D721Med (cell line): ENCODE measurements around the gene OBSCN.

Experiments used
- DNase-seq: peaks from one replicate; pipeline ENCODE4 v3.0.0; 2011; ENCODE audit warnings: low spot score; ENCODE audit not compliant: insufficient read length
- FAIRE-seq: peaks from 2 replicates; lab custom pipeline; 2011; peaks lifted over from hg19 to GRCh38; lab: Jason Lieb, UNC
- TF ChIP-seq, protein P1 (sequence below): IDR thresholded peaks from 2 replicates; pipeline ENCODE4 v1.5.1; 2012; ENCODE audit warnings: mild to moderate bottlenecking, control low read depth; ENCODE audit not compliant: insufficient read depth; ENCODE audit errors: missing control alignments

The OBSCN gene

DNA sequence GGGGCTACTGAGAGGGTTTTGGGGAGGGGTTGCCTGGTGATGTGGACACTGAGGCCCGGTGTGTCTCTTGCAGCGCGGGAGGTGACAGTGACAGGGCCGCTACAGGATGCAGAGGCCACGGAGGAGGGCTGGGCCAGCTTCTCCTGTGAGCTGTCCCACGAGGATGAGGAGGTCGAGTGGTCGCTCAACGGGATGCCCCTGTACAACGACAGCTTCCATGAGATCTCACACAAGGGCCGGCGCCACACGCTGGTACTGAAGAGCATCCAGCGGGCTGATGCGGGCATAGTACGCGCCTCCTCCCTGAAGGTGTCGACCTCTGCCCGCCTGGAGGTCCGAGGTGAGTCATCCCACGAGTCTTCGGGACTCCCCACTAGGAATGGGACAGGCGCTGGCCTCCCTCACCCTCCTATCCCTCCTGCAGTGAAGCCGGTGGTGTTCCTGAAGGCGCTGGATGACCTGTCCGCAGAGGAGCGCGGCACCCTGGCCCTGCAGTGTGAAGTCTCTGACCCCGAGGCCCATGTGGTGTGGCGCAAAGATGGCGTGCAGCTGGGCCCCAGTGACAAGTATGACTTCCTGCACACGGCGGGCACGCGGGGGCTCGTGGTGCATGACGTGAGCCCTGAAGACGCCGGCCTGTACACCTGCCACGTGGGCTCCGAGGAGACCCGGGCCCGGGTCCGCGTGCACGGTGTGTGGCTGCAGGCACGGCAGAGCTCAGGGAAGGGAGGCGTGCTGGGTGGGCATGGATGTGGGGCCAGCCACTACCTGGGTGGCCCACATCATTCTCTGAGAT, 72.5 kb downstream of the OBSCN start:
- no peak for DNase-seq
- TF ChIP-seq, protein P1, sequence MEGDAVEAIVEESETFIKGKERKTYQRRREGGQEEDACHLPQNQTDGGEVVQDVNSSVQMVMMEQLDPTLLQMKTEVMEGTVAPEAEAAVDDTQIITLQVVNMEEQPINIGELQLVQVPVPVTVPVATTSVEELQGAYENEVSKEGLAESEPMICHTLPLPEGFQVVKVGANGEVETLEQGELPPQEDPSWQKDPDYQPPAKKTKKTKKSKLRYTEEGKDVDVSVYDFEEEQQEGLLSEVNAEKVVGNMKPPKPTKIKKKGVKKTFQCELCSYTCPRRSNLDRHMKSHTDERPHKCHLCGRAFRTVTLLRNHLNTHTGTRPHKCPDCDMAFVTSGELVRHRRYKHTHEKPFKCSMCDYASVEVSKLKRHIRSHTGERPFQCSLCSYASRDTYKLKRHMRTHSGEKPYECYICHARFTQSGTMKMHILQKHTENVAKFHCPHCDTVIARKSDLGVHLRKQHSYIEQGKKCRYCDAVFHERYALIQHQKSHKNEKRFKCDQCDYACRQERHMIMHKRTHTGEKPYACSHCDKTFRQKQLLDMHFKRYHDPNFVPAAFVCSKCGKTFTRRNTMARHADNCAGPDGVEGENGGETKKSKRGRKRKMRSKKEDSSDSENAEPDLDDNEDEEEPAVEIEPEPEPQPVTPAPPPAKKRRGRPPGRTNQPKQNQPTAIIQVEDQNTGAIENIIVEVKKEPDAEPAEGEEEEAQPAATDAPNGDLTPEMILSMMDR, result no peak
- no peak for FAIRE-seq

DNA sequence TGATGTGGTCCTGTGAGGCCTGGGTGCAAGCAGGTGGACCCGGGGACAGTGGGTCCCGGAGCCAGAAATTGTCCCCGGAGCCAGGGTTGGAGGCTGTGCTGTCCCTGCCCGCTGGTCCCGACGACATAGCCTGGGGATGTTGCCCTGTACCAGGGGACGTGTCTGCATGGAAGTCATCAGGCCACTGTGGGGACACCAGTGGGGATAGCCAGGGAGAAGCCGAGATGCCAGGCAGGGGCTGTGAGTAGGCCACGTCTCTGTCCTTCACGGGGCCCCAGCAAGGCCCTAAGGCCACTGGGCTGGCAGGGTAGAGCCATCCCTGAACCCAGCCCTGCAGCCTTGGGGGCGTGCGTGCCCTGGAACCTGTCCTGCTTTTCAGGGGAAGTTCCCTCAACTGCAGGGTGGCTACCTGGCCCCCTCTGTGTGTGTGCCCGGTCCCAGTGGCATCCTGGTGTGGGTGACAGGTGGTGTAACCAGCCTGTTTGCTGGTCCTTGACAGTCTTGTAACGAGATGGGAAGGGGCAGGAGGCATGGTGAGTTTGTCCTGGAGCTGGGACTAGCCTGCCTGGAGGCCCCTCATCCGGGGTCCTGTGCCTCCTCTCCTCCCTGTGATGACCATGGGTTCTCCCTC, 73.2 kb downstream of the OBSCN start:
- TF ChIP-seq, protein P1, result no peak
- DNase-seq (no peak), FAIRE-seq (no peak)

DNA sequence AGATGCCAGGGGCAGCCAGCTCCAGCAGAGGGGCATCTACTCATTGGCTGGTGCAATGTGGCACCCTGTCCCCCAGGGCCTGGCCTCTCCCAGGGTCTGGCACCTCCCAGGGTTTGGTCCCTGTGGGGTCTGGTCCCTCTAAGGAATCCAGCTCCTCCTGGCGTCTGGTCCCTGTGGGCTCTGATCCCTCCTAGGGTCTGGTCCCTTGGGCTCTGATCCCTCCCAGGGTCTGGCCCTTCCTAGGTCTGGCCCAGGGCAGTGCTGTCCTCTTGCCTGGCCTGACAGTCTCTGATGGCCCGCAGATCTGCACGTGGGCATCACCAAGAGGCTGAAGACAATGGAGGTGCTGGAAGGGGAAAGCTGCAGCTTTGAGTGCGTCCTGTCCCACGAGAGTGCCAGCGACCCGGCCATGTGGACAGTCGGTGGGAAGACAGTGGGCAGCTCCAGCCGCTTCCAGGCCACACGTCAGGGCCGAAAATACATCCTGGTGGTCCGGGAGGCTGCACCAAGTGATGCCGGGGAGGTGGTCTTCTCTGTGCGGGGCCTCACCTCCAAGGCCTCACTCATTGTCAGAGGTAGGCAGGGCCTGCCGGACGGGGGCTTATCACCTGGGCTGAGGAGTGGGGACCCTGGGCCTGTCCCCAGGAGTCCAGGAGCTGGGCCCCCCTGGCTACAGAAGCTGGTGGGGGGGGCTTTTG, 73.9 kb downstream of the OBSCN start:
- FAIRE-seq, result no peak
- DNase-seq, result no peak
- TF ChIP-seq, protein P1, result no peak

DNA sequence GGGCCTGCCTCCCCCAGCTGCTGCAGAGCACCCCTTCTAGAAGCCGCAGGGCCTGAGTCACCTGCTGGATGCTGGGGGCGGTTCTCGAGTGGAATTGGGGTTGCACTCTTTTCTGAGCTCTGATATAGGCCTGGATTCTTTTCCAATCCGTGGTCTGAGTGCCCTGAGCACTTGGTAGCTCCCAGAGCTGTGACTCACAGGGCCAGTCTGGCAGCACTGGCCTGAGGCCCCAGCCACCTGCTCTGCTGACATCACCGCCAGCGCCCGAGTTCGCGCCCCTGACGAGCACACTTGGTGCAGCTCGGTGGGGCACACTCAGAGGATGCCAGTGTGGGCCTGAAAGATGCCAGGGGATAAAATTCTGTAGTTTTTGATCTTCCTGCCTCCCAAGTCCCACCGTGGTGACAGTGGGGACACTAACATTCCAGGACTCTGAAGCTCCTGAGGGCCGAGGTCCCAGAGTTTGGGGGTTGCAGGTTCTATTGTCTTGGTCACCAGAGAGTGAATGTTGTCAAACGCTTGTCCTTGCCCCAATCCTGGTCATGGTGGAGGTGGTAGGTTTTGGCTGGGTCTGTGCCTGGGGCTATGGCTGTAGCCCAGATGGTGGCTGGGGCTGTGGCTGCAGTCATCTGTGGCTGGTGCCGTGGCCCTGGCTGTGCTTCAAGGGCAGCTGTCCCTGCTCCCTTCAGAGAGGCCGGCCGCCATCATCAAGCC, 74.6 kb downstream of the OBSCN start:
- DNase-seq, result no peak
- no peak for FAIRE-seq
- TF ChIP-seq, protein P1, result no peak

DNA sequence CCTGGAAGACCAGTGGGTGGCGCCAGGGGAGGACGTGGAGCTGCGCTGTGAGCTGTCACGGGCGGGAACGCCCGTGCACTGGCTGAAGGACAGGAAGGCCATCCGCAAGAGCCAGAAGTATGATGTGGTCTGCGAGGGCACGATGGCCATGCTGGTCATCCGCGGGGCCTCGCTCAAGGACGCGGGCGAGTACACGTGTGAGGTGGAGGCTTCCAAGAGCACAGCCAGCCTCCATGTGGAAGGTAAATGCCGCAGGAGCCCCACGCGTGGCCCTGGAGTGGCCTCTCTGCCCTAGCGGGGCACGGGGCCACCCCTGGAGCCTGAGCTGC, 75.2 kb downstream of the OBSCN start:
- TF ChIP-seq, protein P1, result no peak
- DNase-seq, result no peak

DNA sequence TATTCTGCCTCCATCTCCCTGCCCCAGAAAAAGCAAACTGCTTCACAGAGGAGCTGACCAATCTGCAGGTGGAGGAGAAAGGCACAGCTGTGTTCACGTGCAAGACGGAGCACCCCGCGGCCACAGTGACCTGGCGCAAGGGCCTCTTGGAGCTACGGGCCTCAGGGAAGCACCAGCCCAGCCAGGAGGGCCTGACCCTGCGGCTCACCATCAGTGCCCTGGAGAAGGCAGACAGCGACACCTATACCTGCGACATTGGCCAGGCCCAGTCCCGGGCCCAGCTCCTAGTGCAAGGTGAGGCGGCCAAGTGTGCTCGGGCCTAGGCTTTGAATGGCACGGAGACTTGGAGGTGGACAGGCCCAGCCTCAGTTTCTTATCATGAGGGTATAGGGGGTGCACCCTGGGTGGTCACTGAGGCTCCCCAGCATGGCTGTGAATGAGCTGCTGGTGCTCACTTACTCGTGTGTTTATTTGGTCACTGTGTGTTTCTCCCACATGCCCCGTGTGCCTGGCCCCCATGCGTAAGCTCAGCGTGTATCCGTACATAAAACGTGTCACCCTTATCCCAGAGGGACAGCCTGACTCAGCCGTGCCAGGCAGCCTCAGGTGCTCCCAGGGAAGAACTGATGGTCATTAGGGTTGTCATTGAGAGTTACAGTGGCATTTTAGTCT, 75.8 kb downstream of the OBSCN start:
- FAIRE-seq (no peak), DNase-seq (no peak)
- TF ChIP-seq, protein P1, result no peak

More for the DNA sequence above, 75.2 kb downstream of the OBSCN start:
- no peak for FAIRE-seq
